Measurements from ENCODE around the gene SIX5. TPM values are rescaled to one million over a fixed set of nuclear protein-coding genes. Genes with fewer than 3 reads are reported as not detected.
A peak's percentile ranks its signal among the peaks of the same experiment; 100 is the strongest.

SIX5 gene
- total RNA-seq, 1 donor from 2014 or later = 13.0 TPM

GRCh38 chr19:45716359-45717130 is 52.5 kb downstream of the SIX5 start:
- DNase-seq (ENCODE audit: low read depth) = peak; percentile 29

DNA sequence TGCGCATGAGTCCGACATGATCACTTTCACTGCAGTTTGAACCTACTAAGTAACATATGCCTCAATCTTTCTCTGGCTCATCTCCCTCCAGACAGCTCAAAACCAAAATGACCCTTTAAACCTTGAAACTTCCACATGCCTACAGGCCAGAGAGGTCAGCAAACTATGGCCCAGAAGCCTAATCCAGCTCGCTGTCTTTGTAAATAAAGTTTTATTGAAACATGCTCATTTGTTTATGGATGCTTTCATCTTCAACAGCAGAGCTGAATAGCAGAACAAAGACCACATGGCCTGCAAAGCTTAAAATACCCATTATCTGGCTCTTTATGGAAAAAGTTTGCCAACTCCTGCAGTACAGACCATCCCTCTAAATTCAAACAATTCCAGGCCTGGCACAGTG is 53.9 kb downstream of the SIX5 start:
- no peak for DNase-seq (ENCODE audit: low read depth)

Other genes with a start within 250 kb of the SIX5 start
- gene OPA3, start 184.4 kb downstream of the SIX5 start, total RNA-seq = 16.1 and 21.0 TPM in 2 replicates
- gene GPR4, start 167.0 kb downstream of the SIX5 start, total RNA-seq = not detected in 2 replicates
- gene EML2, start 129.9 kb downstream of the SIX5 start, total RNA-seq = 24.7 and 25.5 TPM in 2 replicates
- 0.37 TPM in 1 of 2 replicates, not detected in the other for gene GIPR, start 101.0 kb downstream of the SIX5 start, total RNA-seq
- 132 and 143 TPM in 2 replicates for gene SNRPD2, start 77.3 kb downstream of the SIX5 start, total RNA-seq
- gene QPCTL, start 76.6 kb downstream of the SIX5 start, total RNA-seq = 11.2 and 16.6 TPM in 2 replicates
- gene FBXO46, start 38.4 kb downstream of the SIX5 start, total RNA-seq = 9.0 TPM in 2 replicates
- not detected in 2 replicates for gene MEIOSIN, start 35.8 kb downstream of the SIX5 start, total RNA-seq
- 907 and 1,143 TPM in 2 replicates for gene DMPK, start 13.2 kb upstream of the SIX5 start, total RNA-seq
- gene DMWD, start 23.6 kb upstream of the SIX5 start, total RNA-seq = 60.2 and 62.3 TPM in 2 replicates
- 0.11 TPM in 1 of 2 replicates, not detected in the other for gene RSPH6A, start 46.1 kb upstream of the SIX5 start, total RNA-seq
- gene SYMPK, start 93.9 kb upstream of the SIX5 start, total RNA-seq = 39.8 and 40.5 TPM in 2 replicates
- not detected in 2 replicates for gene FOXA3, start 95.1 kb upstream of the SIX5 start, total RNA-seq
- gene IRF2BP1, start 116.9 kb upstream of the SIX5 start, total RNA-seq = 45.1 and 52.6 TPM in 2 replicates
- gene MYPOP, start 133.4 kb upstream of the SIX5 start, total RNA-seq = 5.1 and 5.8 TPM in 2 replicates
- not detected in 2 replicates for gene NANOS2, start 145.5 kb upstream of the SIX5 start, total RNA-seq
- not detected in 2 replicates for gene NOVA2, start 204.6 kb upstream of the SIX5 start, total RNA-seq
- 7.0 and 10.9 TPM in 2 replicates for gene CCDC61, start 226.2 kb upstream of the SIX5 start, total RNA-seq

Data from myocyte (in vitro differentiated cells).